GM12872 (cell line): ENCODE results near the gene PARP12.
A peak's percentile ranks its signal among the peaks of the same experiment; 100 is the strongest.

Experiments used
- TF ChIP-seq, protein P1 (sequence below): IDR thresholded peaks from 3 replicates; pipeline ENCODE4 v1.5.1; 2011; ENCODE audit warnings: low read depth, mild to moderate bottlenecking, low read length, moderate library complexity; ENCODE audit not compliant: insufficient read depth

PARP12 gene

DNA sequence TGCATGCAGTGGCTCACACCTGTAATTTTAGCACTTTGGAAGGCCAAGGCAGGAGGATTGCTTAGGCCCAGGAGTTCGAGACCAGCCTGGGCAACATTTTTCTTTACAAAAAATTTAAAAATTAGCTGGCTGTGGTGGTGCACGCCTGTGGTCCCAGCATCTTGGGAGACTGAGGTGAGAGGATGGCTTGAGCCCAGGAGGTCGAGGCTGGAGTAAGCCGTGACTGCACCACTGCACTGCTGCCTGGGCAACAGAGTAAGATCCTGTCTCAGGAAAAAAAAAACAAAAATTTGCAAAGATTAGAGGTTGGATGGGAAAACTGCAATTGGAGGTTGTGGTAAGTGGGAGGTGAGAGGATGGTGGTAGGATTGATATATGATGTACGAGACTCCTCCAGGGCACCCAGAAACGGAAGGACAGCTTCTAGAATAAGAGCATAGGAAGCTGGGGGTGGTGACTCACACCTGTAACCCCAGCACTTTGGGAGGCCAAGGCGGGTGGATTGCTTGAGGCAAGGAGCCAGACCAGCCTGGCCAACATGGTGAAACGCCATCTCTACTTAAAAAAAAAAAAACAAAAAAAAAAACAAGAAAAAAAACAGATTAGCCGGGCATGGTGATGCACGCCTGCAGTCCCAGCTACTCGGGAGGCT is 19.1 kb upstream of the PARP12 start:
- TF ChIP-seq, protein P1, sequence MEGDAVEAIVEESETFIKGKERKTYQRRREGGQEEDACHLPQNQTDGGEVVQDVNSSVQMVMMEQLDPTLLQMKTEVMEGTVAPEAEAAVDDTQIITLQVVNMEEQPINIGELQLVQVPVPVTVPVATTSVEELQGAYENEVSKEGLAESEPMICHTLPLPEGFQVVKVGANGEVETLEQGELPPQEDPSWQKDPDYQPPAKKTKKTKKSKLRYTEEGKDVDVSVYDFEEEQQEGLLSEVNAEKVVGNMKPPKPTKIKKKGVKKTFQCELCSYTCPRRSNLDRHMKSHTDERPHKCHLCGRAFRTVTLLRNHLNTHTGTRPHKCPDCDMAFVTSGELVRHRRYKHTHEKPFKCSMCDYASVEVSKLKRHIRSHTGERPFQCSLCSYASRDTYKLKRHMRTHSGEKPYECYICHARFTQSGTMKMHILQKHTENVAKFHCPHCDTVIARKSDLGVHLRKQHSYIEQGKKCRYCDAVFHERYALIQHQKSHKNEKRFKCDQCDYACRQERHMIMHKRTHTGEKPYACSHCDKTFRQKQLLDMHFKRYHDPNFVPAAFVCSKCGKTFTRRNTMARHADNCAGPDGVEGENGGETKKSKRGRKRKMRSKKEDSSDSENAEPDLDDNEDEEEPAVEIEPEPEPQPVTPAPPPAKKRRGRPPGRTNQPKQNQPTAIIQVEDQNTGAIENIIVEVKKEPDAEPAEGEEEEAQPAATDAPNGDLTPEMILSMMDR, result no peak

DNA sequence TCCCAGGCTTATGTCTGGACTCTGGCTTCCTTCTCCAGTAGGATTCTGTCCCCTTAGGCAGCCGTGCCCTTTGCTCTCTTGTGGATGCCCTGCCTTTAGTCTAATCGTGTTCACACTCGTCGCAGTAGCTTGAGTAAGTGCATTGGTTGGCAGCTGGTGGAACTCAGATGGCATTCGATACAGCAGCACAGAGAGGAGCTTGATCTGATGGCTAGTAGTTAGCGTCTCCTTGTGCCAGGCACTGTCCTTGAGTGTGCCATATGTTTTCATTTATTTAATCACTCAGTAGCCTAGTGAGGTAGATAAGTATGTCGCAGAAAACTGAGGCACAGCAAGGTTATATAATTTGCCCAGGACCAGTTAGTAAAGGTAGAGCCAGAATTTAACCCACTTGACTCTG is 18.2 kb upstream of the PARP12 start:
- TF ChIP-seq, protein P1, result no peak

DNA sequence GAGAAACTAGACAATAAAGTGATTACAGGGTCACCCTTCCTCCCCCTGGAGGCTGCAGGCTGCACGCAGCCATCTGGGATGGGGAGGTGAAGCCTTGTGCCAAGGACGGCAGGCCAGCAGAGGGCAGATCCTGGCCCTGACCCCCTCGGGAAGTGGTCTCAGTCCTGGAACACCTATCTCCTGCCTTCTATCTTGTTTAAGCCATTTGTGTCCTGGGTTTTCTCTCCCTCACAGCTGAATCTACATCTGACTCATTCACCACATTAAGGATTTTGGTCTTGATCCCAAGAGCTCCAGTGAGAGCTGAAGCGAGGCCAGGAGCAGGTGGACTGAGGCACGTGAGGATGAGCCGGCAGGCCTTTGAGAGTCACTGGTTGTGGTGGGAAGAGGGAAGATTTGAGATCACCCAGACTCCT is 16.4 kb upstream of the PARP12 start:
- TF ChIP-seq, protein P1, result peak; percentile 32; the same call in 1 of the 3 replicates

DNA sequence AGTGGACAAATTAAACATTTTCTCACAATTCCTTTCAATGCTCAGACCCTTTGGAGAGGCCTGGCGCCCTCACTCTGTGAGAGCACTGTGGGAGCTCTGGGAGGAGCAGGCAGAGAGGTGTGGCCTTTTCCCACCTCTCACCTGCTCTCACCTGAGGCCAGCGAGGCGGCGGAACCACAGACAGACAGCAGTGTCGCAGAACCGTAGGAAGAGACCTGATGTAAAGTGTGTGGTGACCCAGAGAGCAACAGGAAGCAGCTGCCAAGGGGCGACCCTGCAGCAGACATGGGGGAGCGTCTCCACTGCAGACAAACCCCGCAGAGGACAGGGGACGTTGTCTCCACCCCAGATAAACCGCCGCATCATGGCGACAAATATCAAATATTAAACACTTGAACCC is 15.6 kb upstream of the PARP12 start:
- TF ChIP-seq, protein P1, result no peak

DNA sequence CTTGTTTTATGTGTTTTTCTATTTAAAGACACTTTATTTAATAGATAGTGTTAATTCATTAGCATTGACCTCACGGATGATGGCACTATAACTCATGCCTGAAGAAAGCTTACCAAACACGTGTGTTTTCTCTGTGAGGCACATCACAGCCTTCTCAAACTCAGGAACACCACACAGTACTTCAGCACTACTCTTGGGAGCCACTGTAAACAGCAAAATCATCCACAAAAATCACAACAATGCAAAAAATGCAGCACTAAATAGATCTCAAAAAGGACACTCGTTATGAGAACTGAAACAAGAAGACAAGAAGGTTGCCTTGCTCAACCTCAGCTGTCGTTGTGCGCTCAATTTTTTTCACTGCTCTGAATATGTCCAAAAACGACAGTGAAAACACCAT is 12.0 kb upstream of the PARP12 start:
- TF ChIP-seq, protein P1, result no peak

DNA sequence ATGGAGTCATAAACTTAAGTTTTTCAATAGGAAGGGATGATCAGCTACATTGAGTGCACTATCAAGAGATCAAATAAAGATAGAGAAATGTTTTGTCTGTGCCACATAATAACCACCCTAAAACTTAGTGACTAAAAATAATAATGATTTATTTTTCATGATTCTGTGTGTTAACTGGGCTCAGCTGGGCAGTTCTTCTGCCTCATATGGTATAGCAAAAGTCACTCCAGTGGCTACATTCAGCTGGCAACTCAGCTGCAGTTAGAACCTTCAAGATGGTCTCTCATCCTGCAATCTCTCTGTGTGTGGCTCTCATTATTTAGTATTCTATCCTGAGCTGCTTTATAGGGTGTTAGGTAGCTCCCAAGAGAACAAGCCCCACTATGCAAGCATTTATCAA is 7.8 kb upstream of the PARP12 start:
- TF ChIP-seq, protein P1, result no peak

DNA sequence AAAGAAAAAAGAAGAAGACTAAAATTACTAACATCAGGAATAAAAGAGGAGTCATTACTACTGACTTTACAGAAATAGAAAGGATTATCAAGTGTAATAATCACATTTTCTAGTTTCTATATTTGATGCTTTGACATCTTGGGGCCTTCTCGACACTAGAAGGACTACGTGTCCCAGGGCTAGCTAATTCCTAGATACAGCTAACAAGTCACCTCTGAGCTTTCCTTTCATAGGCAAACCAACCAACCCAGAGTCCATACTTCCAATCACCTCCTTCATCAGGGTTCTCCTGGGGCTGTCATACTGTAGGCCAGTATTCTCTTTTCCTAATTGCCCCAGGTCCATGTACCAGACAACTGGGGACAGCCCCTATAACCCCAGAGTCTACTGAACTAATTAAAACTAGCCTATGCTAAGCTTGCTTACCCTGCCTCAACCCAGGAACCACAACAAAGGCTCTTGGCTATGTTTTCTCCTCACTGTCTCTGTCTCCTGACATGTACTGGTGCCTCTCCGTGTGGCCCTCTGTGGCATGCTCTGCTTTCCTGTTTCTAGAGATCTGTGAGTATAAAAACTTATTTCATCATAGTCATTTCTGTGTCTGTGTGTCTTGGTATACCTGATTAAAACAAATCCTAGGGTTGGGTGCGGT is 6.7 kb upstream of the PARP12 start:
- TF ChIP-seq, protein P1, result no peak
